ENCODE results near the gene TEX36.
A peak's percentile ranks its signal among the peaks of the same experiment; 100 is the strongest.
"Not testable (repeated sequence)": the region's sequence is repeated elsewhere in the genome, so short reads cannot be mapped to it uniquely, and the experiment has no call there.

TEX36 gene

GRCh38 chr10:125631806-125632205, 51.2 kb downstream of the TEX36 start:
- DNase-seq (ENCODE audit: low read depth in 2 of 2), result no peak

GRCh38 chr10:125629758-125630376, 53.1 kb downstream of the TEX36 start:
- peak; percentile 9 to 17 for DNase-seq (ENCODE audit: low read depth in 2 of 2)

- no peak for DNase-seq (ENCODE audit: low read depth in 2 of 2)
Measured at GRCh38 chr10:125628104-125629049, 54.6 kb downstream of the TEX36 start.

GRCh38 chr10:125627646-125628045, 55.3 kb downstream of the TEX36 start:
- DNase-seq (ENCODE audit: low read depth in 2 of 2), result no peak

- DNase-seq (ENCODE audit: low read depth in 2 of 2), result no peak
Measured at GRCh38 chr10:125626671-125627070, 56.3 kb downstream of the TEX36 start.

- no peak for DNase-seq (ENCODE audit: low read depth in 2 of 2)
Measured at GRCh38 chr10:125625586-125625985, 57.4 kb downstream of the TEX36 start.

GRCh38 chr10:125624800-125625199, 58.2 kb downstream of the TEX36 start:
- no peak for DNase-seq (ENCODE audit: low read depth in 2 of 2)

GRCh38 chr10:125621052-125621451, 61.9 kb downstream of the TEX36 start:
- DNase-seq (ENCODE audit: low read depth in 2 of 2), result no peak

- no peak for DNase-seq (ENCODE audit: low read depth in 2 of 2)
Measured at GRCh38 chr10:125620401-125620800, 62.6 kb downstream of the TEX36 start.

- not testable (repeated sequence) for DNase-seq (ENCODE audit: low read depth in 2 of 2)
Measured at GRCh38 chr10:125613062-125613461, 69.9 kb downstream of the TEX36 start.

- no peak for DNase-seq (ENCODE audit: low read depth in 2 of 2)
Measured at GRCh38 chr10:125611756-125612155, 71.2 kb downstream of the TEX36 start.

- DNase-seq (ENCODE audit: low read depth in 2 of 2), result no peak
Measured at GRCh38 chr10:125611216-125611615, 71.7 kb downstream of the TEX36 start.

GRCh38 chr10:125609859-125610258, 73.1 kb downstream of the TEX36 start:
- no peak for DNase-seq (ENCODE audit: low read depth in 2 of 2)

GRCh38 chr10:125608474-125608873, 74.5 kb downstream of the TEX36 start:
- DNase-seq (ENCODE audit: low read depth in 2 of 2), result no peak

GRCh38 chr10:125607689-125608290, 75.2 kb downstream of the TEX36 start:
- DNase-seq (ENCODE audit: low read depth in 2 of 2), result no peak

GRCh38 chr10:125606414-125607010, 76.5 kb downstream of the TEX36 start:
- DNase-seq (ENCODE audit: low read depth in 2 of 2), result no peak

Measured in fibroblast of skin of left quadriceps (primary cell).